Measurements from ENCODE around the gene ZNF460.

- no peak for TF ChIP-seq CTCF (IDR thresholded peaks at IDR 0.05)
- no peak for TF ChIP-seq POLR2A (IDR thresholded peaks at IDR 0.05)
Observed at GRCh38 chr19:57242821-57243220, 37.5 kb upstream of the ZNF460 start.
